Suppressor macrophage treated with lipopolysaccharide for 4 hours (primary cell): ENCODE results near the gene IKZF1.
"Not testable (repeated sequence)": the region's sequence is repeated elsewhere in the genome, so short reads cannot be mapped to it uniquely, and the experiment has no call there.

Experiments
- DNase-seq: peaks from one replicate; pipeline ENCODE4 v3.0.0-alpha.2; 2020

Gene IKZF1

GRCh38 chr7:50335795-50336754 is 31.6 kb downstream of the IKZF1 start:
- DNase-seq: peak; percentile 49

- DNase-seq: no peak
Observed at GRCh38 chr7:50336894-50337703, 32.6 kb downstream of the IKZF1 start.

GRCh38 chr7:50339472-50339871 is 35.0 kb downstream of the IKZF1 start:
- not testable (repeated sequence) for DNase-seq

GRCh38 chr7:50339990-50340500 is 35.5 kb downstream of the IKZF1 start:
- no peak for DNase-seq

GRCh38 chr7:50341724-50342123 is 37.2 kb downstream of the IKZF1 start:
- DNase-seq: no peak

GRCh38 chr7:50342616-50343114 is 38.1 kb downstream of the IKZF1 start:
- DNase-seq: no peak

GRCh38 chr7:50346545-50347497 is 42.3 kb downstream of the IKZF1 start:
- no peak for DNase-seq

- no peak for DNase-seq
Observed at GRCh38 chr7:50347693-50348092, 43.2 kb downstream of the IKZF1 start.

- DNase-seq: no peak
Observed at GRCh38 chr7:50348469-50349162, 44.1 kb downstream of the IKZF1 start.

- DNase-seq: no peak
Observed at GRCh38 chr7:50349399-50349798, 44.9 kb downstream of the IKZF1 start.

GRCh38 chr7:50349963-50350944 is 45.7 kb downstream of the IKZF1 start:
- peak; percentile 44 for DNase-seq

- peak; percentile 40 for DNase-seq
Observed at GRCh38 chr7:50351267-50351666, 46.8 kb downstream of the IKZF1 start.

GRCh38 chr7:50352282-50352681 is 47.8 kb downstream of the IKZF1 start:
- peak; percentile 91 for DNase-seq

- no peak for DNase-seq
Observed at GRCh38 chr7:50352751-50353150, 48.2 kb downstream of the IKZF1 start.

- DNase-seq: no peak
Observed at GRCh38 chr7:50353201-50353600, 48.7 kb downstream of the IKZF1 start.

- no peak for DNase-seq
Observed at GRCh38 chr7:50353894-50354595, 49.5 kb downstream of the IKZF1 start.

GRCh38 chr7:50355817-50356178 is 51.3 kb downstream of the IKZF1 start:
- peak; percentile 69 for DNase-seq

GRCh38 chr7:50356212-50356944 is 51.9 kb downstream of the IKZF1 start:
- peak; percentile 95 for DNase-seq

- DNase-seq: no peak
Observed at GRCh38 chr7:50356945-50357268, 52.4 kb downstream of the IKZF1 start.
